ENCODE data around the gene CYSTM1. TPM values are rescaled to one million over a fixed set of nuclear protein-coding genes. Genes with fewer than 3 reads are reported as not detected.

Gene CYSTM1
- 19.0 and 27.5 TPM in 2 replicates for total RNA-seq

GRCh38 chr5:140174465-140175366, at the start of gene CYSTM1:
Gene CYSTM1 (plus strand): TSS chr5:140175188. CDS start chr5:140194466, 19,278 bp downstream.

GRCh38 chr5:140125637-140126036, 49.4 kb upstream of the CYSTM1 start, which contains the start of gene IGIP:
Gene IGIP (plus strand): TSS chr5:140125937. CDS start chr5:140128477, 2,540 bp downstream.

Other genes with a start within 250 kb of the CYSTM1 start
- 0.05 TPM in 1 of 2 replicates, not detected in the other for gene NRG2, start 131.9 kb upstream of the CYSTM1 start, total RNA-seq
- 5.2 and 6.1 TPM in 2 replicates for gene PURA, start 61.1 kb upstream of the CYSTM1 start, total RNA-seq
- 0.70 and 1.1 TPM in 2 replicates for gene IGIP, start 49.3 kb upstream of the CYSTM1 start, total RNA-seq
- gene PFDN1, start 127.9 kb downstream of the CYSTM1 start, total RNA-seq: 87.7 and 92.6 TPM in 2 replicates
- 16.0 and 18.1 TPM in 2 replicates for gene HBEGF, start 171.4 kb downstream of the CYSTM1 start, total RNA-seq
- gene SLC4A9, start 185.0 kb downstream of the CYSTM1 start, total RNA-seq: not detected in 2 replicates
- 37.6 and 40.0 TPM in 2 replicates for gene ANKHD1, start 226.6 kb downstream of the CYSTM1 start, total RNA-seq